IPS-18c (cell line): Measurements from ENCODE around the gene TBC1D23.
A peak's percentile ranks its signal among the peaks of the same experiment; 100 is the strongest.
"Not testable (repeated sequence)": the region's sequence is repeated elsewhere in the genome, so short reads cannot be mapped to it uniquely, and the experiment has no call there.

Experiments used
- H3K4me3 ChIP-seq: 2 replicates; pipeline ENCODE4 v1.7.0; 2013; ENCODE audit warnings: low read depth, mild to moderate bottlenecking, low read length, moderate library complexity; ENCODE audit not compliant: insufficient read depth
- H3K9me3 ChIP-seq: one replicate; pipeline ENCODE4 v1.6.1; 2013; ENCODE audit warnings: mild to moderate bottlenecking, low read length, moderate library complexity; ENCODE audit not compliant: control insufficient read depth, insufficient read depth

Gene TBC1D23

GRCh38 chr3:100245927-100246326, 14.9 kb upstream of the TBC1D23 start:
- no peak overlapping the region for H3K4me3 ChIP-seq
- H3K9me3 ChIP-seq, result no peaks in the 10 kb centered on the region

- Histone ChIP-seq H3K4me3 (no peak overlapping the region), H3K9me3 (no peaks in the 10 kb centered on the region)
These were observed 13.8 kb upstream of the TBC1D23 start for GRCh38 chr3:100246999-100247398.

DNA sequence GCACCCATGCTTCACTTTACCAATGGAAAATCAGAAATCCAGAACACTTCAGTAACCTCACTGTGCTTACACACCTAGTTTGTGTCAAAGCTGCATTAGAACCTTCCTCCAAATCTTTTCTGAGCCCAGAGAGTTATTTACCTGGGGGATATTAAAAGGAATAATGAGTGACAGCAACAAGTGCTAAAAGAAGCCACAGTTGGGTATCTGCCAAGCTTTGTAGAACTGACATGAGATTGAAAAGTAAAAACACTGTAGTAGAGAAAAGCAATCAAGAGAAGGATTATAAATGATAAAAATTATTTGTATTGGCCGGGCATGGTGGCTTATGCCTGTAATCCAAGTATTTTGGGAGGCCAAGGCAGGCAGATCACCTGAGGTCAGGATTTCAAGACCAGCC, 8.8 kb upstream of the TBC1D23 start:
- H3K4me3 ChIP-seq, result no peak overlapping the region
- no peaks in the 10 kb centered on the region for H3K9me3 ChIP-seq

GRCh38 chr3:100254168-100254777, 6.5 kb upstream of the TBC1D23 start:
- no peak overlapping the region for H3K4me3 ChIP-seq
- H3K9me3 ChIP-seq, result no peaks in the 10 kb centered on the region

DNA sequence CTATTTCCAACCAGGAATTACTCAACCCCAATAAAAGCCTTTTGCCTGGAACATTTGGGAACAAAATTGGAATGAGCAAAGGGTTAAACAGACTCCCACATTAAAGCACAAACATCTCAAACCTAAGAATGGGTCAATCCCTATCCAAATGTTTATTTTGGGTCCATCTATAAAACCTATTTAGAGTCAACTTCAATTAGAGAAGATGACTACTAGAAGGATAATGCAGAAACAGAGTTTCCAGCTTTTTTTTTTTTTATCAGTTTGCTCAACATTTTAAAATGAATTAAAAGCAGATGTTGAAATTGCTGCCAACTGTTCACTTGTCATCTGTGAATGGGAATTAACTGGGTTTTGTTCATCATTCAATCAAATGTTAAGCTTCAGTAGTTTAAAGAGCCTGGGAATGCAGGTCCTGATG, 4.1 kb upstream of the TBC1D23 start:
- no peak overlapping the region for H3K4me3 ChIP-seq

GRCh38 chr3:100257586-100257985, 3.2 kb upstream of the TBC1D23 start:
- Histone ChIP-seq H3K9me3 (no peaks in the 10 kb centered on the region), H3K4me3 (no peak overlapping the region)

More for the DNA sequence above, 4.1 kb upstream of the TBC1D23 start:
- H3K9me3 ChIP-seq, result no peaks in the 10 kb centered on the region

DNA sequence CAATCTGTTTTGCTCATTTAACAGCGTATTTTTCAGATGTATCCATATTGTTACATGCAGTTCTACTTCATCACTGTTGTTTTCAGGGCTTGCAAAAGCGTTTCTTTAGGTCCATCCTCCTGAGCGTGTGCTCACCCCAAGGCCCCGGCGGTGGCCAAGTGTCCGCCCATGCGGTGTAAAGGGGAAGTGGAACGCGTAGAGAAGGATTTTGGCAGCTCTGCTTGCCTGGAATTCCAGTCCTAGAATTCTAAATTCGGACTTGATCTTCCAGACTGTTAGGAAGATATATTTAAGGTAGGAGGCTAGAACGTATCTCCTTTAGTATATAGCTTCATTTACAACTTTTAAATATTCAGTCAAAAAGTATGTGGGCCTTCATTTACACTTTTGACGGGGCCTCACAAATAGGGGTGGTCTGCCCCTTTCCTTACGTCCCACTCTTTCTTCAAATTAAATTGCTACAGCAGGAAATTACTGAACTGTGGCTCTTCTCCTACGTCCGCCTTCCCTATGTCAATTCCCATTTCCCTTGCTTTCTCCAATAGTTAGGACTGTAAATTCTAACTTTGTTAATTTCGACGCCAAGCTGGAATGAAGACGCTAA, 609 bp upstream of the TBC1D23 start:
- H3K4me3 ChIP-seq, result peak overlapping the region; percentile 25; the same call in 1 of the 2 replicates
- H3K9me3 ChIP-seq, result no peaks in the 10 kb centered on the region

- H3K9me3 ChIP-seq, result no peaks in the 10 kb centered on the region
These were observed 702 bp downstream of the TBC1D23 start for GRCh38 chr3:100261485-100261903.

DNA sequence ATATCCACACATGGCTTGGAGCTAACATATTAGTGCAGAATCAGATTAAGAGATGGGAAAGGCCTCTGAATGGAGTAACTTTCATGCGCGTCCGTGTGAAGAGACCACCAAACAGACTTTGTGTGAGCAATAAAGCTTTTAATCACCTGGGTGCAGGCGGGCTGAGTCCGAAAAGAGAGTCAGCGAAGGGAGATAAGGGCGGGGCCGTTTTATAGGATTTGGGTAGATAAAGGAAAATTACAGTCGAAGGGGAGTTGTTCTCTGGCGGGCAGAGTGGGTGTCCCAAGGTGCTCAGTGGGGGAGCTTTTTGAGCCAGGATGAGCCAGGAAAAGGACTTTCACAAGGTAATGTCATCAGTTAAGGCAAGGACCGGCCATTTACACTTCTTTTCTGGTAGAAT, 2.1 kb downstream of the TBC1D23 start:
- not testable (repeated sequence) for H3K4me3 ChIP-seq, H3K9me3 ChIP-seq

More at GRCh38 chr3:100261485-100261903, 702 bp downstream of the TBC1D23 start:
- peak overlapping the region; percentile 89 for H3K4me3 ChIP-seq

DNA sequence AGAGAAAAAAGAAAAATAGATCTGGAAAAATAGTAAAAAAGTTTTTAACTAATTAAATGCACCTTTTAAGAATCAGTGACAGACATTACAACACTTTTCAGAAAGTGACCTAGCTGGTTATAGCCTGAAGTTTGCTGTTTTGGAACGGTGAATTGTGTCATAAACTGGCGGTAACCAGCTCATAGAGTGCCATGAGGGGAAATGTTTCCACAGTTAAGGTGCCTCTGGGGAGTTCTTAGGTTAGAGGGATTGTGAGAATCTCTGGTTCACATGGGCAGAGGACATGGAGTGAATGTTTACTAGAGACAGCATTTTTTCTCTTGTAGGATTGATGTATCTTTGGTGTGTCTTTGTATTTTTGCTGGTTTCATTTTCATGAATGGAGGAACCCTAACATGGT, 2.8 kb downstream of the TBC1D23 start:
- Histone ChIP-seq H3K4me3 (no peak overlapping the region; the same call in 1 of the 2 replicates), H3K9me3 (no peaks in the 10 kb centered on the region)

DNA sequence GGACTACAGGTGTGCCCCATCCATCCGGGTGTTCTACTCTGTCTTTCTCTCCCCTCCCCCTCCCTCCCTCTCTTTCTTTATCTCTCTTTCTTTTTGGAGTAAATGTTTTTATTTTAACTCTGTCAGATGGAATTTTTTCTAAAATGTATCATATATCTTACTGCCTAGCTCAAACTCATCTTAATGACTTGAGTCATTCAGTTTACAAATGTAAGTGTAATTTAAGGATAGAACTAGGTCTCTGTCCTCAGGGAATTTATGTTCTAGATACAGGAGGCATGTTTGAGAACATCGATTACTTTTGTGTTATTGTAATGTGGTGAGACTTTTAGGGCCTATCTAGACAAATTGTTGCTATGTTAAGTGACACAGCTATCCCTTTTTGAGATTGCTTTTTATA, 3.5 kb downstream of the TBC1D23 start:
- Histone ChIP-seq H3K4me3 (no peak overlapping the region), H3K9me3 (no peaks in the 10 kb centered on the region)

- H3K9me3 ChIP-seq, result no peaks in the 10 kb centered on the region
- no peak overlapping the region for H3K4me3 ChIP-seq
These were observed 4.2 kb downstream of the TBC1D23 start for GRCh38 chr3:100265016-100265415.

DNA sequence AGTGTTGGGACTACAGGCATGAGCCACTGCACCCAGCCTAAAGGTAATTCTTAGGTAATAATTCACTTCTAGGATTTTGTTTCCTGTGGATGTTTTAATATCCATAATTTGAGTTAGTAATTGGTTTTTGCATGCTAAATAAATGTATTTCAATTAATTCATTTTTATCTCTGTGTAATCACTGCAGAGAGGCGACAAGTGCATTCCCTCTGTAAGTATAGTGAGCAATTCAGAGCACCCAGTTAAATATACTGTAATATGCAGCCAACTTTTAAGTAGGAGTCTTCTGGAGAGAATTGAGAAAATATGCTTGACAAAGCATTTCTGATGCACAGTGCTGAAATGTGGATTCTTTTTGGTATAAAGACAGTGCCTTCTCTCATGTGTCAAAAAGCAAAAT, 5.7 kb downstream of the TBC1D23 start:
- Histone ChIP-seq H3K9me3 (no peaks in the 10 kb centered on the region), H3K4me3 (no peak overlapping the region)

- no peak overlapping the region for H3K4me3 ChIP-seq
- H3K9me3 ChIP-seq, result no peaks in the 10 kb centered on the region
These were observed 7.4 kb downstream of the TBC1D23 start for GRCh38 chr3:100268156-100268555.

- Histone ChIP-seq H3K4me3 (no peak overlapping the region), H3K9me3 (no peaks in the 10 kb centered on the region)
These were observed 8.2 kb downstream of the TBC1D23 start for GRCh38 chr3:100269001-100269400.

- Histone ChIP-seq H3K9me3 (no peaks in the 10 kb centered on the region), H3K4me3 (no peak overlapping the region)
These were observed 8.8 kb downstream of the TBC1D23 start for GRCh38 chr3:100269410-100270214.

DNA sequence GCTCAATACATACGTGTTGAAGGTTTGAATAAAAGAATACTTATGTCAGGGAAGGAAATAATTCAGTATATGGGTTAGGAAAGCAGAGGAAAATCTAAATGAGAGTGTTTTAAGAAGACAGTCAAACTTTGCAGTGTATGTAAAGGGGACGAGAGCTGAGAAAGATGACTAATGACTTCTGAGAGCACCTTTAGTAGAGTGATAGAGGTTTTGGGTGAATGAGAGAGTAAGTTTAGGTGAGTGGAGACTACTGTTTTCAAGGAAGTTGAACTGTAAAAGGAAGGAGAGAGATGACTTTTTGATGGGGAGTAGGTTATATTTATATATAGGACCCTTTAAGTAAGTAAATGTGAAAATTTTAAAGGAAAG, 9.4 kb downstream of the TBC1D23 start:
- no peak overlapping the region for H3K4me3 ChIP-seq
- H3K9me3 ChIP-seq, result no peaks in the 10 kb centered on the region

- no peak overlapping the region for H3K4me3 ChIP-seq
- H3K9me3 ChIP-seq, result no peaks in the 10 kb centered on the region
These were observed 10.7 kb downstream of the TBC1D23 start for GRCh38 chr3:100271522-100271921.
